Stimulated activated naive CD8-positive, alpha-beta T cell treated with anti-CD3 and anti-CD28 coated beads, Interleukin-15, Interleukin-2, amounts not matched to agents 100 ng/mL and 50 ng/mL, for 24 hours (primary cell): ENCODE data around the gene KRTDAP.
"Not testable (repeated sequence)": the region's sequence is repeated elsewhere in the genome, so short reads cannot be mapped to it uniquely, and the experiment has no call there.

Experiments
- H3K27ac Mint-ChIP-seq: one replicate; pipeline ENCODE4 v1.8.0; 2021; ENCODE audit warnings: mild to moderate bottlenecking, mixed read lengths
- H3K27me3 Mint-ChIP-seq: one replicate; pipeline ENCODE4 v1.8.0; 2021; ENCODE audit warnings: mixed read lengths
- H3K36me3 Mint-ChIP-seq: one replicate; pipeline ENCODE4 v1.8.0; 2021; ENCODE audit warnings: low read depth, mixed read lengths
- H3K4me1 Mint-ChIP-seq: one replicate; pipeline ENCODE4 v1.8.0; 2021; ENCODE audit warnings: low read depth, mixed read lengths
- H3K4me3 Mint-ChIP-seq: one replicate; pipeline ENCODE4 v1.8.0; 2021; ENCODE audit warnings: mild to moderate bottlenecking, mixed read lengths
- H3K9me3 Mint-ChIP-seq: one replicate; pipeline ENCODE4 v1.8.0; 2021; ENCODE audit warnings: mixed read lengths

Gene KRTDAP

GRCh38 chr19:35476149-35476548, 14.1 kb downstream of the KRTDAP start:
- Mint-ChIP-seq H3K4me3 (no peak overlapping the region), H3K36me3 (no peaks in the 10 kb centered on the region), H3K27me3 (peaks cover 4% of the 10 kb centered on the region), H3K27ac (no peak overlapping the region), H3K4me1 (no peaks in the 10 kb centered on the region), H3K9me3 (no peaks in the 10 kb centered on the region)

GRCh38 chr19:35474594-35474993, 15.7 kb downstream of the KRTDAP start:
- H3K27me3 Mint-ChIP-seq, H3K9me3 Mint-ChIP-seq, H3K4me1 Mint-ChIP-seq, H3K4me3 Mint-ChIP-seq, H3K36me3 Mint-ChIP-seq, H3K27ac Mint-ChIP-seq: not testable (repeated sequence)

GRCh38 chr19:35474104-35474503, 16.2 kb downstream of the KRTDAP start:
- H3K9me3 Mint-ChIP-seq, result no peaks in the 10 kb centered on the region
- no peaks in the 10 kb centered on the region for H3K27me3 Mint-ChIP-seq
- no peak overlapping the region for H3K4me3 Mint-ChIP-seq
- H3K4me1 Mint-ChIP-seq, result no peaks in the 10 kb centered on the region
- H3K36me3 Mint-ChIP-seq, result no peaks in the 10 kb centered on the region
- no peak overlapping the region for H3K27ac Mint-ChIP-seq

GRCh38 chr19:35471946-35472345, 18.3 kb downstream of the KRTDAP start:
- Mint-ChIP-seq H3K4me3 (no peak overlapping the region), H3K36me3 (no peaks in the 10 kb centered on the region), H3K27me3 (no peaks in the 10 kb centered on the region), H3K9me3 (no peaks in the 10 kb centered on the region), H3K27ac (no peak overlapping the region), H3K4me1 (peaks cover 8% of the 10 kb centered on the region)

- H3K4me1 Mint-ChIP-seq, H3K4me3 Mint-ChIP-seq, H3K27ac Mint-ChIP-seq, H3K27me3 Mint-ChIP-seq, H3K36me3 Mint-ChIP-seq, H3K9me3 Mint-ChIP-seq: not testable (repeated sequence)
Measured at GRCh38 chr19:35471075-35471474, 19.2 kb downstream of the KRTDAP start.

GRCh38 chr19:35470128-35470527, 20.1 kb downstream of the KRTDAP start:
- no peak overlapping the region for H3K27ac Mint-ChIP-seq
- H3K9me3 Mint-ChIP-seq, result no peaks in the 10 kb centered on the region
- H3K27me3 Mint-ChIP-seq, result no peaks in the 10 kb centered on the region
- H3K4me1 Mint-ChIP-seq, result peaks cover 8% of the 10 kb centered on the region
- H3K36me3 Mint-ChIP-seq, result no peaks in the 10 kb centered on the region
- no peak overlapping the region for H3K4me3 Mint-ChIP-seq

GRCh38 chr19:35468637-35469036, 21.6 kb downstream of the KRTDAP start:
- peaks cover 13% of the 10 kb centered on the region for H3K4me1 Mint-ChIP-seq

GRCh38 chr19:35466259-35466658, 24.0 kb downstream of the KRTDAP start:
- Mint-ChIP-seq H3K36me3 (no peaks in the 10 kb centered on the region), H3K4me3 (no peak overlapping the region), H3K27me3 (no peaks in the 10 kb centered on the region), H3K4me1 (peaks cover 32% of the 10 kb centered on the region), H3K9me3 (no peaks in the 10 kb centered on the region), H3K27ac (no peak overlapping the region)

More at GRCh38 chr19:35468637-35469036, 21.6 kb downstream of the KRTDAP start:
- Mint-ChIP-seq H3K36me3 (no peaks in the 10 kb centered on the region), H3K27me3 (no peaks in the 10 kb centered on the region), H3K9me3 (no peaks in the 10 kb centered on the region), H3K27ac (no peak overlapping the region), H3K4me3 (no peak overlapping the region)

GRCh38 chr19:35462956-35463355, 27.3 kb downstream of the KRTDAP start:
- H3K27ac Mint-ChIP-seq, result peak overlapping the region; percentile 24
- H3K9me3 Mint-ChIP-seq, H3K27me3 Mint-ChIP-seq, H3K36me3 Mint-ChIP-seq: not testable (repeated sequence)
- peak overlapping the region; percentile 9 for H3K4me3 Mint-ChIP-seq
- H3K4me1 Mint-ChIP-seq, result peaks cover 52% of the 10 kb centered on the region

- H3K4me1 Mint-ChIP-seq, result peaks cover 53% of the 10 kb centered on the region
- no peaks in the 10 kb centered on the region for H3K9me3 Mint-ChIP-seq
- peak overlapping the region; percentile 75 for H3K27ac Mint-ChIP-seq
- H3K27me3 Mint-ChIP-seq, result no peaks in the 10 kb centered on the region
- H3K4me3 Mint-ChIP-seq, result peak overlapping the region; percentile 9
- no peaks in the 10 kb centered on the region for H3K36me3 Mint-ChIP-seq
Measured at GRCh38 chr19:35462476-35462953, 27.7 kb downstream of the KRTDAP start.

- not testable (repeated sequence) for H3K27me3 Mint-ChIP-seq, H3K4me3 Mint-ChIP-seq, H3K9me3 Mint-ChIP-seq, H3K27ac Mint-ChIP-seq, H3K36me3 Mint-ChIP-seq
- peaks cover 60% of the 10 kb centered on the region for H3K4me1 Mint-ChIP-seq
Measured at GRCh38 chr19:35461788-35462187, 28.5 kb downstream of the KRTDAP start.

- H3K9me3 Mint-ChIP-seq, result no peaks in the 10 kb centered on the region
- H3K4me3 Mint-ChIP-seq, result no peak overlapping the region
- H3K36me3 Mint-ChIP-seq, result no peaks in the 10 kb centered on the region
- no peaks in the 10 kb centered on the region for H3K27me3 Mint-ChIP-seq
- H3K27ac Mint-ChIP-seq, result peak overlapping the region; percentile 68
- peaks cover 60% of the 10 kb centered on the region for H3K4me1 Mint-ChIP-seq
Measured at GRCh38 chr19:35461060-35461459, 29.2 kb downstream of the KRTDAP start.

GRCh38 chr19:35460608-35461007, 29.7 kb downstream of the KRTDAP start:
- peak overlapping the region; percentile 68 for H3K27ac Mint-ChIP-seq
- H3K27me3 Mint-ChIP-seq, result no peaks in the 10 kb centered on the region
- H3K36me3 Mint-ChIP-seq, result no peaks in the 10 kb centered on the region
- H3K4me1 Mint-ChIP-seq, result peaks cover 64% of the 10 kb centered on the region
- H3K4me3 Mint-ChIP-seq, result no peak overlapping the region
- H3K9me3 Mint-ChIP-seq, result no peaks in the 10 kb centered on the region

- Mint-ChIP-seq H3K9me3 (no peaks in the 10 kb centered on the region), H3K4me1 (peaks cover 67% of the 10 kb centered on the region), H3K27me3 (no peaks in the 10 kb centered on the region), H3K27ac (no peak overlapping the region), H3K36me3 (no peaks in the 10 kb centered on the region), H3K4me3 (no peak overlapping the region)
Measured at GRCh38 chr19:35459414-35460082, 30.7 kb downstream of the KRTDAP start.

GRCh38 chr19:35458731-35459391, 31.4 kb downstream of the KRTDAP start:
- H3K36me3 Mint-ChIP-seq, result no peaks in the 10 kb centered on the region
- no peaks in the 10 kb centered on the region for H3K27me3 Mint-ChIP-seq
- peaks cover 64% of the 10 kb centered on the region for H3K4me1 Mint-ChIP-seq
- H3K9me3 Mint-ChIP-seq, result no peaks in the 10 kb centered on the region
- no peak overlapping the region for H3K27ac Mint-ChIP-seq
- H3K4me3 Mint-ChIP-seq, result no peak overlapping the region

GRCh38 chr19:35458192-35458591, 32.1 kb downstream of the KRTDAP start:
- Mint-ChIP-seq H3K4me1 (peaks cover 57% of the 10 kb centered on the region), H3K4me3 (no peak overlapping the region), H3K27me3 (no peaks in the 10 kb centered on the region), H3K27ac (no peak overlapping the region), H3K9me3 (no peaks in the 10 kb centered on the region), H3K36me3 (no peaks in the 10 kb centered on the region)
